Measurements from ENCODE around the gene LACRT.

The LACRT gene

GRCh38 chr12:54641554-54641953 lies 6.9 kb upstream of the LACRT start:
- TF ChIP-seq POLR2AphosphoS5 (IDR thresholded peaks at IDR 0.05; ENCODE audit: low read depth, low read length) (no peak), REST (IDR thresholded peaks at IDR 0.05; ENCODE audit: insufficient read depth in 1 of 2, low read depth in 2 of 2, low read length in 2 of 2) (no peak), TAF1 (IDR thresholded peaks at IDR 0.05; ENCODE audit: borderline replicate concordance, insufficient read depth, low read length) (no peak), SIN3A (IDR thresholded peaks at IDR 0.05; ENCODE audit: borderline replicate concordance, insufficient read depth, low read length) (no peak), FOXP2 (optimal IDR thresholded peaks at IDR 0.05; ENCODE audit: borderline replicate concordance, extremely low read depth, extremely low read length, insufficient read depth) (no peak)

GRCh38 chr12:54641089-54641488 lies 6.4 kb upstream of the LACRT start:
- TF ChIP-seq FOXP2 (optimal IDR thresholded peaks at IDR 0.05; ENCODE audit: borderline replicate concordance, extremely low read depth, extremely low read length, insufficient read depth): no peak
- TF ChIP-seq POLR2AphosphoS5 (IDR thresholded peaks at IDR 0.05; ENCODE audit: low read depth, low read length): no peak
- no peak for TF ChIP-seq SIN3A (IDR thresholded peaks at IDR 0.05; ENCODE audit: borderline replicate concordance, insufficient read depth, low read length)
- no peak for TF ChIP-seq REST (IDR thresholded peaks at IDR 0.05; ENCODE audit: insufficient read depth in 1 of 2, low read depth in 2 of 2, low read length in 2 of 2)
- TF ChIP-seq TAF1 (IDR thresholded peaks at IDR 0.05; ENCODE audit: borderline replicate concordance, insufficient read depth, low read length): no peak

- TF ChIP-seq POLR2AphosphoS5 (IDR thresholded peaks at IDR 0.05; ENCODE audit: low read depth, low read length): no peak
- no peak for TF ChIP-seq FOXP2 (optimal IDR thresholded peaks at IDR 0.05; ENCODE audit: borderline replicate concordance, extremely low read depth, extremely low read length, insufficient read depth)
- TF ChIP-seq SIN3A (IDR thresholded peaks at IDR 0.05; ENCODE audit: borderline replicate concordance, insufficient read depth, low read length): no peak
- no peak for TF ChIP-seq REST (IDR thresholded peaks at IDR 0.05; ENCODE audit: insufficient read depth in 1 of 2, low read depth in 2 of 2, low read length in 2 of 2)
- no peak for TF ChIP-seq TAF1 (IDR thresholded peaks at IDR 0.05; ENCODE audit: borderline replicate concordance, insufficient read depth, low read length)
Measured at GRCh38 chr12:54631988-54632728, 2.5 kb downstream of the LACRT start.

- no peak for TF ChIP-seq FOXP2 (optimal IDR thresholded peaks at IDR 0.05; ENCODE audit: borderline replicate concordance, extremely low read depth, extremely low read length, insufficient read depth)
- no peak for TF ChIP-seq POLR2AphosphoS5 (IDR thresholded peaks at IDR 0.05; ENCODE audit: low read depth, low read length)
- TF ChIP-seq REST (IDR thresholded peaks at IDR 0.05; ENCODE audit: insufficient read depth in 1 of 2, low read depth in 2 of 2, low read length in 2 of 2): no peak
- TF ChIP-seq TAF1 (IDR thresholded peaks at IDR 0.05; ENCODE audit: borderline replicate concordance, insufficient read depth, low read length): no peak
- TF ChIP-seq SIN3A (IDR thresholded peaks at IDR 0.05; ENCODE audit: borderline replicate concordance, insufficient read depth, low read length): no peak
Measured at GRCh38 chr12:54631551-54631950, 3.1 kb downstream of the LACRT start.

Measured in PFSK-1 (cell line).